ENCODE results near the gene NFKBIZ.

GRCh38 chr3:101879623-101880284 lies 30.4 kb downstream of the NFKBIZ start:
- no peak for TF ChIP-seq ZNF274 (IDR thresholded peaks at IDR 0.05; ENCODE audit: low read depth, low read length)
- TF ChIP-seq YY1 (IDR thresholded peaks at IDR 0.05; ENCODE audit: insufficient read depth, insufficient read length): no peak

Measured in NT2/D1 (cell line).